K562 (cell line): ENCODE measurements around the gene TTYH2. TPM values are rescaled to one million over a fixed set of nuclear protein-coding genes. Genes with fewer than 3 reads are reported as not detected.

Experiments
- CTCFL ChIP-seq: IDR thresholded peaks from 2 replicates; pipeline ENCODE4 v1.6.1; 2011; ENCODE audit warnings: borderline replicate concordance, low read depth, mild to moderate bottlenecking, moderate library complexity, low read length; ENCODE audit not compliant: insufficient read depth, poor library complexity, severe bottlenecking
- ELF4 ChIP-seq: fragments of 450-650 bp; formaldehyde crosslinking; IDR thresholded peaks from 2 replicates; pipeline ENCODE4 v1.4.0; 2022; ENCODE audit warnings: missing genetic modification characterization
- ILK ChIP-seq: fragments of 450-650 bp; IDR thresholded peaks from 2 replicates; pipeline ENCODE4 v1.6.1; 2016; ENCODE audit warnings: missing genetic modification characterization, low read depth, mild to moderate bottlenecking, missing compliant biosample characterization, moderate library complexity, borderline replicate concordance
- MAFG ChIP-seq: fragments of 450-650 bp; conservative IDR thresholded peaks from 2 replicates; pipeline ENCODE4 v1.6.1; 2016; ENCODE audit warnings: missing genetic modification characterization, missing compliant biosample characterization
- MTA3 ChIP-seq: fragments of 450-650 bp; formaldehyde crosslinking; IDR thresholded peaks from 2 replicates; pipeline ENCODE4 v1.6.1; 2017; ENCODE audit warnings: mild to moderate bottlenecking, borderline replicate concordance
- MYBL2 ChIP-seq, 2 experiments: fragments of 450-650 bp in 1 of 2; sonication (generic) in 1 of 2; formaldehyde crosslinking in 1 of 2; IDR thresholded peaks; 2 replicates each; pipeline versions ENCODE4 v1.6.1 to v1.8.1; 2017 to 2022; ENCODE audit warnings: borderline replicate concordance in 1 of 2, inconsistent platforms in 1 of 2, low read depth in 1 of 2, mild to moderate bottlenecking in 1 of 2, missing genetic modification reagents in 1 of 2, moderate library complexity in 1 of 2
- NEUROD1 ChIP-seq: fragments of 150-350 bp; IDR thresholded peaks from 2 replicates; pipeline ENCODE4 v1.6.1; 2014; ENCODE audit warnings: borderline replicate concordance, low read length, low read depth; ENCODE audit not compliant: partially characterized antibody
- NFYB ChIP-seq: IDR thresholded peaks from 2 replicates; pipeline ENCODE4 v1.6.1; 2011; ENCODE audit warnings: mild to moderate bottlenecking, moderate library complexity; ENCODE audit not compliant: insufficient read length; ENCODE audit errors: extremely low read depth
- PKNOX1 ChIP-seq: fragments of 450-650 bp; IDR thresholded peaks from 2 replicates; pipeline ENCODE4 v1.6.1; 2016
- RBM22 ChIP-seq: fragments of 200-400 bp; formaldehyde crosslinking; IDR thresholded peaks from 2 replicates; pipeline ENCODE4 v1.6.1; 2018; ENCODE audit warnings: low read length, low read depth; ENCODE audit not compliant: poor library complexity, severe bottlenecking
- TCF3 ChIP-seq: sonication (generic); formaldehyde crosslinking; IDR thresholded peaks from 2 replicates; pipeline ENCODE4 v1.4.0; 2020; ENCODE audit warnings: mild to moderate bottlenecking, missing genetic modification reagents
- TGIF2 ChIP-seq: sonication (generic); formaldehyde crosslinking; IDR thresholded peaks from 2 replicates; pipeline ENCODE4 v1.8.1; 2022; ENCODE audit warnings: mild to moderate bottlenecking, missing genetic modification reagents, moderate library complexity
- USF1 ChIP-seq: sonication (generic); formaldehyde crosslinking; IDR thresholded peaks from 2 replicates; pipeline ENCODE4 v1.9.0; 2022; ENCODE audit warnings: mild to moderate bottlenecking, missing genetic modification reagents
- ZNF175 ChIP-seq: fragments of 200-800 bp; sonication (Bioruptor generic); IDR thresholded peaks from 2 replicates; pipeline ENCODE4 v1.6.1; 2016; ENCODE audit warnings: low read depth, mild to moderate bottlenecking, missing genetic modification characterization, missing compliant biosample characterization
- ZNF77 ChIP-seq: fragments of 250-450 bp; sonication (Bioruptor Pico); IDR thresholded peaks from 2 replicates; pipeline ENCODE4 v1.5.0; 2020
- polyA plus RNA-seq, 8 experiments: library from polyadenylated mRNA; depleted of rRNA in 4 of 8; stranded (reverse) in 5 of 8; unstranded in 3 of 8; fragments of >200 nt; fragmentation: Nextera tagmentation in 2 of 8; fragmentation: Illumina TruSeq in 1 of 8; extraction: Ambion mirVana in 2 of 8; extraction: Trizol in 1 of 8; gene quantifications; 2 replicates each; pipeline versions ENCODE4 v1.2.1 to v1.2.3, GENCODE V29; 2011 to 2014; ENCODE audit warnings: inconsistent platforms in 1 of 8, missing spikeins in 1 of 8
- total RNA-seq, 7 experiments: library from RNA; depleted of rRNA in 6 of 7; stranded (reverse); fragments of >200 nt in 6 of 7; fragmentation: Illumina TruSeq in 2 of 7; extraction: Trizol in 2 of 7; gene quantifications; 2 replicates each; pipeline versions ENCODE4 v1.2.1 to v1.2.3, GENCODE V29; 2011 to 2021; ENCODE audit warnings: low replicate concordance in 1 of 7
- TF ChIP-seq, protein P1 (sequence below), 2 experiments: fragments of 200-800 bp in 1 of 2; sonication (Bioruptor generic) in 1 of 2; sonication (generic) in 1 of 2; formaldehyde crosslinking in 1 of 2; IDR thresholded peaks in 1 of 2; conservative IDR thresholded peaks in 1 of 2; 2 replicates each; pipeline versions ENCODE4 v1.5.0 to v1.6.1; 2016 to 2020; ENCODE audit warnings: missing compliant biosample characterization in 1 of 2, missing genetic modification characterization in 1 of 2, missing genetic modification reagents in 1 of 2
- TF ChIP-seq, protein P2 (sequence below), 2 experiments: fragments of 450-650 bp; conservative IDR thresholded peaks; 2 replicates each; pipeline ENCODE4 v1.6.1; 2017; ENCODE audit warnings: mild to moderate bottlenecking in 2 of 2, moderate library complexity in 2 of 2

TTYH2 gene
- total and polyA plus RNA-seq, 9 of the 15 experiments (the other 6 are each of a cell fraction or from before 2014, with no cell fraction given), result 0.03 to 2.0 (median 0.91) TPM

DNA sequence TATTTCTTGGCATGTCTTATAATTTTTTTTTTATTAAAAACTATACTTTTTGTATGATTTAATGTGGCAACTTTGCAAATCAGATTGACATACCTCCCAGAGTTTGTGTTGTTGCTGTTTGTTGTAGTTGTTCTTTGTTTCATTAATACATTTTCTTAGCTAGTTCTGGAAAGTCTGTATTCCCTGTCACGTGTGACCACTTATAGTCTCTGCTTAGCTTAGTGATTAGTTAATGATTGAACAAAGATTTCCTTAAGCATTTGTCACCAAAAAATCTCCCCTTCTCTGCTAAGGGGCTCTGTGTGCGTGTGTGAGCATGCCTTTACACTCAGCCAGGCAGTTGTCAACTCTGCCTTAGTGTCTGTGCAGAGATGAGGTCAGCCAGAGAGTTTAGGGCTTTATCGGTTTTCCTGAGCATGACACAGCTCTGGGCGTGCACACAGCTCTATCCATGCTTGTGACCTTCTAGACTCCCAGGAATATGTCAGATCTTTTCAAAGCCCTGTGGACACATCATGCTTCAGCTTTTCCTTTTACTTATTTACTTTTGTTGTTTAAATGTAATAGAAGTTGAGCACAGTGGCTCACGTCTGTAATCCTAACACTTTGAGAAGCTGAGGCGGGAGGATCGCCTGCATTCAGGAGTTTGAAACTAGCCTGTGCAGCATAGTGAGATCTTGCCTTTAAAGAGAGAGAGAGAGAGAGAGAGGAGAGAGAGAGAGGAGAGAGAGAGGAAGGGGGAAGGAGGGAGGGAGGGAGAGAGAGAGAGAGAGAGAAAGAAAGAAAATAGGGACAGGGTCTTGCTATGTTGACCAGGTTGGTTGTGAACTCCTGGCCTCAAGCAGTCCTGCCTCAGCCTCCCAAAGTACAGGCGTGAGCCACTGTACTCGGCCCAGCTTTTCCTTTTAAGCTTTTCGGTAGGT lies 82.5 kb downstream of the TTYH2 start (continued):
- TF ChIP-seq, protein P1, sequence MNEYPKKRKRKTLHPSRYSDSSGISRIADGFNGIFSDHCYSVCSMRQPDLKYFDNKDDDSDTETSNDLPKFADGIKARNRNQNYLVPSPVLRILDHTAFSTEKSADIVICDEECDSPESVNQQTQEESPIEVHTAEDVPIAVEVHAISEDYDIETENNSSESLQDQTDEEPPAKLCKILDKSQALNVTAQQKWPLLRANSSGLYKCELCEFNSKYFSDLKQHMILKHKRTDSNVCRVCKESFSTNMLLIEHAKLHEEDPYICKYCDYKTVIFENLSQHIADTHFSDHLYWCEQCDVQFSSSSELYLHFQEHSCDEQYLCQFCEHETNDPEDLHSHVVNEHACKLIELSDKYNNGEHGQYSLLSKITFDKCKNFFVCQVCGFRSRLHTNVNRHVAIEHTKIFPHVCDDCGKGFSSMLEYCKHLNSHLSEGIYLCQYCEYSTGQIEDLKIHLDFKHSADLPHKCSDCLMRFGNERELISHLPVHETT (CRISPR knock-in tag; conservative IDR thresholded peaks at IDR 0.05 in 1 of 2, IDR thresholded peaks at IDR 0.05 in 1 of 2), result peak in 1 of 2 experiments; percentile 41; a peak in 1 of 4 replicates
- TF ChIP-seq NFYB, result no peak
- TF ChIP-seq CTCFL, result no peak
- TF ChIP-seq ZNF77 (CRISPR knock-in tag), result no peak
- TF ChIP-seq MTA3, result no peak; the same call in 1 of the 2 replicates
- no peak for TF ChIP-seq PKNOX1
- TF ChIP-seq RBM22, result no peak
- 0 out of 2 replicates have a peak, but pooled peaks have one; percentile 5 for TF ChIP-seq USF1 (CRISPR knock-in tag)
- TF ChIP-seq, protein P2, sequence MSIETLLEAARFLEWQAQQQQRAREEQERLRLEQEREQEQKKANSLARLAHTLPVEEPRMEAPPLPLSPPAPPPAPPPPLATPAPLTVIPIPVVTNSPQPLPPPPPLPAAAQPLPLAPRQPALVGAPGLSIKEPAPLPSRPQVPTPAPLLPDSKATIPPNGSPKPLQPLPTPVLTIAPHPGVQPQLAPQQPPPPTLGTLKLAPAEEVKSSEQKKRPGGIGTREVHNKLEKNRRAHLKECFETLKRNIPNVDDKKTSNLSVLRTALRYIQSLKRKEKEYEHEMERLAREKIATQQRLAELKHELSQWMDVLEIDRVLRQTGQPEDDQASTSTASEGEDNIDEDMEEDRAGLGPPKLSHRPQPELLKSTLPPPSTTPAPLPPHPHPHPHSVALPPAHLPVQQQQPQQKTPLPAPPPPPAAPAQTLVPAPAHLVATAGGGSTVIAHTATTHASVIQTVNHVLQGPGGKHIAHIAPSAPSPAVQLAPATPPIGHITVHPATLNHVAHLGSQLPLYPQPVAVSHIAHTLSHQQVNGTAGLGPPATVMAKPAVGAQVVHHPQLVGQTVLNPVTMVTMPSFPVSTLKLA (conservative IDR thresholded peaks at IDR 0.05), result peak; percentile 60 to 75
- peak; percentile 10; the same call in 1 of the 2 replicates for TF ChIP-seq ELF4 (CRISPR knock-in tag)
- no peak; the same call in 1 of the 2 replicates for TF ChIP-seq TCF3 (CRISPR knock-in tag)
- TF ChIP-seq ILK (tag), result no peak
- no peak for TF ChIP-seq TGIF2 (CRISPR knock-in tag)
- peak; percentile 68 for TF ChIP-seq MAFG (tag)
- TF ChIP-seq ZNF175 (CRISPR knock-in tag), result peak; percentile 52; the same call in 1 of the 2 replicates
- TF ChIP-seq MYBL2 (IDR thresholded peaks at IDR 0.05; ENCODE audit: low read depth), result no peak
- no peak for TF ChIP-seq MYBL2 (CRISPR knock-in tag; IDR thresholded peaks at IDR 0.05; ENCODE audit: borderline replicate concordance)
- peak; percentile 29 for TF ChIP-seq NEUROD1
